Ectodermal cell (in vitro differentiated cells): ENCODE data around the gene TWIST1.
A peak's percentile ranks its signal among the peaks of the same experiment; 100 is the strongest.

Experiments
- H3K27ac ChIP-seq: 2 replicates; pipeline ENCODE4 v1.7.0; 2013; ENCODE audit warnings: mild to moderate bottlenecking, low read depth, low read length; ENCODE audit not compliant: insufficient read depth, poor library complexity, severe bottlenecking
- H3K27me3 ChIP-seq: 2 replicates; pipeline ENCODE4 v1.7.0; 2013; ENCODE audit warnings: mild to moderate bottlenecking, low read length; ENCODE audit not compliant: insufficient read depth, control insufficient read depth, poor library complexity, severe bottlenecking
- H3K36me3 ChIP-seq: one replicate; pipeline ENCODE4 v1.7.0; 2013; ENCODE audit warnings: low read length; ENCODE audit not compliant: control insufficient read depth, insufficient read depth
- H3K4me1 ChIP-seq: one replicate; pipeline ENCODE4 v1.7.0; 2013; ENCODE audit warnings: low read length; ENCODE audit not compliant: control insufficient read depth, insufficient read depth
- H3K4me3 ChIP-seq: 2 replicates; pipeline ENCODE4 v1.7.0; 2013; ENCODE audit warnings: low read depth, low read length, control low read depth; ENCODE audit not compliant: insufficient read depth
- H3K9me3 ChIP-seq: 2 replicates; pipeline ENCODE4 v1.7.0; 2013; ENCODE audit warnings: mild to moderate bottlenecking, low read length, moderate library complexity; ENCODE audit not compliant: control insufficient read depth
- WGBS, 2 experiments: methylation state at CpG; one replicate each; pipeline ENCODE4 v1.1.7; 2013; ENCODE audit warnings: missing lambda C conversion rate in 2 of 2; 5-methylcytosine and 5-hydroxymethylcytosine counted together

TWIST1 gene

DNA sequence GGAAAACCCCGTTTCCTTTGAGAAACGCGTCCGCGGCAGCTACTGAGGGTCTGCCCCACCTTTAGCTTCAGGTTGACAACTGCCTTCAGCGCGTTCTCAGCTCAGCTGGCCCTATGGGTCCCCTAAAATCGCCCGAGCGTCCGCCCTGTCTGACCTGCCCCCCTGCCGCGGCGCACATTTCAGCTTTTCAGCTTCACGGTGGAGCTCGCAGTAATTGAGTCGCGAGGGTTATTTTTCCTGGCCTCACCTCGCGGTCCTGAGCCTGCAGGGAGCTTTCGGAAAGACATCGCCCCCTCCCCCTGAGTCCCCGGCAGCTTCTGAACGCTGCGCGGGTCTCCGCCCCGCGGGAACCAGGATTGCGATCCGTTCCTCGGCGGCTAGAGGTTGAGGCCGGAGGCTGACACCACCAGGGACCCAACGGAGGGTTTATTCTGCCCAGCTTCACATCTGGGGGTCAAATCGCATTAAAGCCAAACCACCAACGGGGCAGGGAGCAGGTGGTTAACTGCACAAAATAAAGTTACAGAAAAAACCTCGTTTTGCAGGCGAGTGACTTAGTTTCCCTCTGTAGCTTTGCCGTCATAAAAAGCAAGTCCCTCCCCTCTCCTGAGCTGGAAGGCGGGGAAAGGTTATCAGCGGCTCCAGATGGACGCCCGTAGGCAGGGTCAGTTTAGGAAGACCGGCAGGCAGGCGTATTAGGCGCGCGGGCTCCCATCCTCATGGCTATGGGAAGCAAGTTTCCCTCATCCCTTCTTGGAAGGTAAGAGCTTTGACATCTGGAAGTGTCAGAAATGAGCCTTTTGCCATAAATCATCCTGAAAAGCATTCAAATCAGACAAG, 11.0 kb downstream of the TWIST1 start:
- no peaks in the 10 kb centered on the region for H3K36me3 ChIP-seq
- H3K27me3 ChIP-seq, result peaks cover 81% of the 10 kb centered on the region
- WGBS, 2 experiments, result 0 to 1% methylated on average over 49 of the region's 49 CpGs
- H3K27ac ChIP-seq, result no peak overlapping the region
- H3K4me1 ChIP-seq, result peaks cover 7% of the 10 kb centered on the region
- H3K4me3 ChIP-seq, result peak overlapping the region; percentile 14
- H3K9me3 ChIP-seq, result no peaks in the 10 kb centered on the region

DNA sequence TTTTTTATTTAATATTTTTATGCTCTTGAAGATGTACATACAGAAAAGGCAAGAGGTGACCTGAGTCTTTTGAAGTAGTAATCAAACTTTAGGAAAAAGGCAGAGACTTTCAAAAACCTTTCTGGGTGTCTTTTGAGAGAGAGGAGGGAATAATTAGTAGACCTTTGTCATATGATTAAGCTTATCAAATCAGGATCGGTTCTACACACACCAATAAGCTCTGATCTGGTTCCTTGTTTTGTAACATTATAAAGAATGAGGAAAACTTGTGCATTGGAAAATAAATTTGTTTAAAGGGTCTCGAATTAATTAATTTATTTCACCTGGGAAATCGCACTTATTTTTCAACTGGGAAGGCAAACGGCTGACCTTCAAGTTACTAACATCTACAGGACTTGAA, 11.9 kb downstream of the TWIST1 start:
- Histone ChIP-seq H3K4me3 (no peak overlapping the region), H3K27me3 (peaks cover 72% of the 10 kb centered on the region), H3K36me3 (no peaks in the 10 kb centered on the region), H3K27ac (no peak overlapping the region), H3K9me3 (no peaks in the 10 kb centered on the region), H3K4me1 (peaks cover 4% of the 10 kb centered on the region)
- 14 to 15% methylated on average over 3 of the region's 4 CpGs for WGBS, 2 experiments

DNA sequence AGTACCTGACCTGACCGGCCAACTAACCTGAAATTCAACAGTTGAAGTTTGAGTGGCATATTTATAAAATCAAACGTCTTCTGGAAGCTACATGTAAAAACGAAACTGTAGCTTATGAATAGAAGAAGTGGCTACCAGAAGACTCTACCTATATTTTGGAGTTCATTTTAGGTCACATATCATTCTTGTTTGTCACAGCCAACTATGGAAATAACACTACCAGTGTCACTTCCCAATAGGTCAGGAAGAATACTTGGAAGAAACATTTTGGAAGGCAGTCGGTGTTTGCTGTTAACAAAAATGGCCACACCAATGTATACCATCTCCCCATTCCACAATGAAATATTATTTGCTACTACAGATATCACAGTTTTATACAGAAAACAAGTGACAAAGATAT, 12.6 kb downstream of the TWIST1 start:
- H3K4me3 ChIP-seq, result no peak overlapping the region
- 84 to 86% methylated on average over 3 to 4 of the region's 4 CpGs for WGBS, 2 experiments
- peaks cover 4% of the 10 kb centered on the region for H3K4me1 ChIP-seq

DNA sequence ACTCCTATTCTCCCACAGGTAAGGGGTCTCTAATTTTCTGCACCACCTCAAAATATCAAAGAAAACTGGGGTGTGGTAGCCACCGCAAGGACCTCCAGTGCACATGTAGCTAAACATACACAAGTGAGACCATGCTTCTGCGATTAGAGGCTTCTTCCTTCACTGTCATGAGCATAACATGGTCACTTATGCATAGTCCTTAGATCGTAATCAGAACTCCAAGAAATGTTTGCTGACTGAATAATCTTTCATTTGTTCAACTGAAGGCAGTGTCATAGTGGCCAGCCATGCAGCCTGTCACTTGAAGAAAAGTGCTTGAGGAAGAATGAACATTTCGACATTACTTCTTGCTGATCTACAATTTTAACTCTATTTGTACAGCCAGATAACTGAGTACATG, 14.6 kb downstream of the TWIST1 start:
- H3K36me3 ChIP-seq, result no peaks in the 10 kb centered on the region
- peaks cover 45% of the 10 kb centered on the region for H3K27me3 ChIP-seq
- 95 to 96% methylated on average over 4 of the region's 4 CpGs for whole genome bisulfite sequencing, 2 experiments
- no peaks in the 10 kb centered on the region for H3K9me3 ChIP-seq
- no peak overlapping the region for H3K27ac ChIP-seq
- peaks cover 4% of the 10 kb centered on the region for H3K4me1 ChIP-seq
- no peak overlapping the region for H3K4me3 ChIP-seq

More for the DNA sequence above, 12.6 kb downstream of the TWIST1 start:
- Histone ChIP-seq H3K27ac (no peak overlapping the region), H3K36me3 (no peaks in the 10 kb centered on the region), H3K27me3 (peaks cover 64% of the 10 kb centered on the region), H3K9me3 (no peaks in the 10 kb centered on the region)

DNA sequence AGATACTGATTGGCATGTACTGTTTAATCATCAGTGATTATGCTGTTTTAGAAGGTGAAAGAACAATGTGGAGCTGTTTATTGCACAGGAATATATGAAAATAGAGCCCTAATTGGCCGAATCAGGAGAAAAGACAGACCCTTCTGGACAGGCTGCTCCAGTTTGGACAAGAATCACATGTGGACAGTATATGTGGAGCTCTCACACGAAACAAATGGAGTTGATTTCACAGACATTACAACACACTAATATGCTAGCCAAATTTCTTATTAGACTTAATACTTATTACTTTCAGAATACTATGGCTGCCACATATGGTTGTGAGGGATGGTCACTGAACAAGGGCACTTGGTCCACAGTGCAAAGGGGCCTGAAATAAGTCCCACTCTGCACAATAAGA, 15.5 kb downstream of the TWIST1 start:
- Histone ChIP-seq H3K4me1 (peaks cover 4% of the 10 kb centered on the region), H3K27me3 (peaks cover 35% of the 10 kb centered on the region), H3K36me3 (no peaks in the 10 kb centered on the region), H3K4me3 (no peak overlapping the region), H3K9me3 (no peaks in the 10 kb centered on the region), H3K27ac (no peak overlapping the region)
- WGBS, 2 experiments, result 85 to 90% methylated on average over 2 of the region's 2 CpGs

DNA sequence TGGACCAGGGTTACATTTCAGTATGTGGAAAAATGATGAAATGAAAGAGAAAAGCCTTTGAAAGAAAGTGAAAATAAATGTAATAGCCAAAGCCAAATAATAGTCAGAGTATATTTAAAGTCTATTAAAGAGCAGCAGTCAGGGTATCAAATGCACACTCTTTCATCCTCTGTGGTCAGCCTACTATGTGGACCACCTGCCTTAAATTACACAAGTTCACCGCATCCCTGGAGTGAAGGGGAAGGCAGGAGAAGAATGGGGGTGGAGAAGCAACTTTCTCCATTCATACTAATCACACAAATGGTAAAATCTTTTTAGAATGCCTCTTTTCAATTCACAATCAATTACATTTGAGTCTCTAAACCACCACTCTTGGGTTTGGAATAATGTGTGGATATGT, 16.0 kb downstream of the TWIST1 start:
- H3K4me3 ChIP-seq, result no peak overlapping the region
- no peak overlapping the region for H3K27ac ChIP-seq
- no peaks in the 10 kb centered on the region for H3K9me3 ChIP-seq
- no peaks in the 10 kb centered on the region for H3K36me3 ChIP-seq
- WGBS, 2 experiments, result 80% methylated on average over 1 of the region's 1 CpG; no CpG with 5 or more reads in 1 of the 2 experiments
- peaks cover 31% of the 10 kb centered on the region for H3K27me3 ChIP-seq
- H3K4me1 ChIP-seq, result peaks cover 4% of the 10 kb centered on the region

DNA sequence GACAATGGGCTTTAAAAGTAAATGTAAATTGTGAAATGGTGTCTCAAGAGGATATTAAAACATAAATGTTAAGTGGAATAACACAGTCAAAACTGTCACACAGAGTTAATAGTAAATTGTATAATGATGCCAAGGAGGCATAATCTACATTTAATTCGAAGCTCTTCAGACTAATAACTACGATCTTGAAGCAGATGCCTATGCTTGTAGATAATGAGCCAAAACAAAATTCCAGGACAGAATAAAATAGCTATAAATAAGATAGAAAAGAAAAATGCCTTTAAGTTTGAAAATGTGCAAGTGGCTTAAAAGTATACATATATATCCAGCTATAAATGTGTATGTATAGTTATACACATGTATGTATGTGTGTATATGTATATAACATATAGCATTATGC, 17.5 kb downstream of the TWIST1 start:
- Histone ChIP-seq H3K27ac (no peak overlapping the region), H3K4me3 (no peak overlapping the region), H3K9me3 (no peaks in the 10 kb centered on the region), H3K27me3 (peaks cover 15% of the 10 kb centered on the region), H3K36me3 (no peaks in the 10 kb centered on the region), H3K4me1 (no peaks in the 10 kb centered on the region)
- 90% methylated on average over 2 of the region's 2 CpGs; no CpG with 5 or more reads in 1 of the 2 experiments for WGBS, 2 experiments

DNA sequence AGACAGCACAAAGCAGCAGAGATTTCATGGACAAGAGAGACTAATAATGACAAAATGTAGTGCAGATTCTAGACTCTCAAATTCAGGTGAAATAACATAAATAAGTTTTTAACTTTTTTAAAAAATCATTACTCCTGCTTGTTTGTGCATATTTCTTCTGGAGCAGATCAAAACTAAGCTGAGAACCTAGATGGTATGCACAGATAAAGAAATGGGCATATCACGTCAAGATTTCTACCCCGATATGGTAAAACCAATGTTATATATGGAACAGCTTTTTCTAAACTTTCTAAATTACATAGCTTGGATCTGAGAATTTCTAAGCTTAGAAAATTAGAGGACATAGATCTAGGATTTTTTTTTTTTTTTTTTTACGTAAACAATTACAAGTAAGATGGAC, 18.2 kb downstream of the TWIST1 start:
- WGBS, 2 experiments, result 50 to 94% methylated on average over 1 to 3 of the region's 3 CpGs
- H3K4me1 ChIP-seq, result no peaks in the 10 kb centered on the region
- H3K36me3 ChIP-seq, result no peaks in the 10 kb centered on the region
- H3K27me3 ChIP-seq, result peaks cover 8% of the 10 kb centered on the region
- no peak overlapping the region for H3K4me3 ChIP-seq
- no peak overlapping the region for H3K27ac ChIP-seq
- H3K9me3 ChIP-seq, result no peaks in the 10 kb centered on the region

DNA sequence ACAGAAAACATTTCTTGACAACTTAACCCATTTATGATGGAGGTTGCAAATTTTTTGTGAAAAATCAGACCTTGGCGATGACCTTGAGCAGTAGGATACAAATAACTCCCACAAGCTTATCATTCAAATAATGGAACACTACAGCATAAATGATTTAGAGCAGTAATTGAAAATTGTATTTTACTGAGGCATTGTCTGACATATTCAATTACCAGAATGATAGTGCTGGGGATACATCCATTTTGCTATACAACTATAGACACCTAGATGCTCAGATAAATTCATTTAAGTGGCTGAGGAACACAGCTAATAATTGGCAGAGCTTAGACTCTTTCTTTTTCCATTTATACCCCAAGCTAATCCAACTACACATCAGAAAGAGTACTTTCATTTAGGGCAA, 18.9 kb downstream of the TWIST1 start:
- H3K36me3 ChIP-seq, result no peaks in the 10 kb centered on the region
- H3K4me1 ChIP-seq, result no peaks in the 10 kb centered on the region
- H3K27me3 ChIP-seq, result peaks cover 5% of the 10 kb centered on the region
- H3K4me3 ChIP-seq, result no peak overlapping the region
- no peak overlapping the region for H3K27ac ChIP-seq
- WGBS, 2 experiments, result 100% methylated on average over 1 of the region's 1 CpG; no CpG with 5 or more reads in 1 of the 2 experiments
- no peaks in the 10 kb centered on the region for H3K9me3 ChIP-seq

DNA sequence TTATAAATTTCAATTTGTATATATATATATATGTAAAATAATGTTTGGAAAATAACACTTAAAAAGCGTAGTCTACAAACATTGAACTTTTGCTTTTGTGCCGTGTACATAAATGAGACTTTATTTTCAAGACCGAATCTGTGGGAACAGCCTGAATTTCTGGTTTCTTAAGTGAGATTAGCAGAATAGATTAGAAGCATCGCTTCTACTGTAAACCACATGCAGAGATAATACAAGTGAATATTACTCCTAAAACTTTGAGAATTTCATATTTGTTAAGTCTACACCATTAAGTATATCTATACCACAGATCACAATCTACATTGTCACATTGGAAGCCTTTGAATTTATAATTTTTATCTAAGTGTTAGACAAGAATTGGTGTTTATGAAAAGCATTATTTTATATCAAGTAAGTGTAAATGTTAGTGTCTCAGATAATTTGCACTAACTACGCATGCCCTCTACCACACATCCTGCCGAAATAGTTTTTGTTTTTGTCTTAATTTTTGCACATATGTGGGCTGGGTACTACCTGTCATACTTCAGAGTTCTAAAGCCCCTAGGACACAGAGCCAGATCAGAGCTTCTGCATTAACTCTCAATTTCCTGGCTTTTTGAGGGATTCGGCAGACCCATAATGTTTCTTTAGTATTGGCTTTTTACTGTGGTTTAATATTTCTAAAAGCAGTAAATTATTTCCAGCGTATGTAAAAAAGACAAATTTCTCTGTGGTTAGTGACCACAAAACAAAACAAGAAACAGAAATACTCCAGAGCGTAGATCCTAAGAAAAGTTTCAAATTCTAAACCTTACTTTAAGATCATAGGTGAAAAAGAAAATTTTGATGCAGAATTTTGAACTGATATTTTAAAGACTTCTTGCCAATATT, 20.0 kb downstream of the TWIST1 start:
- Histone ChIP-seq H3K27ac (no peak overlapping the region), H3K4me1 (no peaks in the 10 kb centered on the region), H3K36me3 (no peaks in the 10 kb centered on the region), H3K27me3 (peaks cover under 1% of the 10 kb centered on the region), H3K4me3 (no peak overlapping the region), H3K9me3 (no peaks in the 10 kb centered on the region)
- 94 to 97% methylated on average over 6 to 8 of the region's 9 CpGs for WGBS, 2 experiments
